ENCODE results near the gene APEX1.
"Not testable (repeated sequence)": the region's sequence is repeated elsewhere in the genome, so short reads cannot be mapped to it uniquely, and the experiment has no call there.

APEX1 gene

GRCh38 chr14:20436363-20436755 is 18.7 kb upstream of the APEX1 start:
- no peak for DNase-seq

- DNase-seq = no peak
These were observed 16.4 kb upstream of the APEX1 start for GRCh38 chr14:20438664-20439063.

GRCh38 chr14:20440465-20440864 is 14.6 kb upstream of the APEX1 start:
- no peak for DNase-seq

- DNase-seq = no peak
These were observed 14.1 kb upstream of the APEX1 start for GRCh38 chr14:20440882-20441281.

GRCh38 chr14:20441461-20441860 is 13.6 kb upstream of the APEX1 start:
- DNase-seq = no peak

- DNase-seq = not testable (repeated sequence)
These were observed 11.4 kb upstream of the APEX1 start for GRCh38 chr14:20443650-20444049.

GRCh38 chr14:20446889-20447288 is 8.1 kb upstream of the APEX1 start:
- no peak for DNase-seq

- DNase-seq = not testable (repeated sequence)
These were observed 2.2 kb upstream of the APEX1 start for GRCh38 chr14:20452831-20453230.

GRCh38 chr14:20455355-20456300 is 602 bp downstream of the APEX1 start:
- peak; percentile 96 for DNase-seq

GRCh38 chr14:20456971-20457370 is 1.9 kb downstream of the APEX1 start:
- no peak for DNase-seq

- DNase-seq = no peak
These were observed 3.2 kb downstream of the APEX1 start for GRCh38 chr14:20458031-20458789.

- no peak for DNase-seq
These were observed 5.6 kb downstream of the APEX1 start for GRCh38 chr14:20460458-20461224.

GRCh38 chr14:20461225-20462141 is 6.5 kb downstream of the APEX1 start, which contains the start of gene PIP4P1:
Gene PIP4P1, minus strand, starts transcription at chr14:20461434. Its CDS starts 109 bp downstream, at chr14:20461325.
- peak; percentile 100 for DNase-seq

GRCh38 chr14:20468764-20469241 is 13.8 kb downstream of the APEX1 start:
- no peak for DNase-seq

GRCh38 chr14:20469242-20469889 is 14.3 kb downstream of the APEX1 start, which contains the start of gene PNP:
Gene PNP, plus strand, starts transcription at chr14:20469406. Its CDS starts 119 bp downstream, at chr14:20469525.
- peak; percentile 87 for DNase-seq

- DNase-seq = no peak
These were observed 15.0 kb downstream of the APEX1 start for GRCh38 chr14:20469890-20470602.

- no peak for DNase-seq
These were observed 15.5 kb downstream of the APEX1 start for GRCh38 chr14:20470603-20470901.

- DNase-seq = no peak
These were observed 17.6 kb downstream of the APEX1 start for GRCh38 chr14:20472536-20473169.

- no peak for DNase-seq
These were observed 21.8 kb downstream of the APEX1 start for GRCh38 chr14:20476776-20477175.
